ENCODE measurements around the gene MYO5C. TPM values are rescaled to one million over a fixed set of nuclear protein-coding genes. Genes with fewer than 3 reads are reported as not detected.

MYO5C gene
- total RNA-seq, 4 donors from 2014 or later: 17.8 to 25.5 (median 23.6) TPM

DNA sequence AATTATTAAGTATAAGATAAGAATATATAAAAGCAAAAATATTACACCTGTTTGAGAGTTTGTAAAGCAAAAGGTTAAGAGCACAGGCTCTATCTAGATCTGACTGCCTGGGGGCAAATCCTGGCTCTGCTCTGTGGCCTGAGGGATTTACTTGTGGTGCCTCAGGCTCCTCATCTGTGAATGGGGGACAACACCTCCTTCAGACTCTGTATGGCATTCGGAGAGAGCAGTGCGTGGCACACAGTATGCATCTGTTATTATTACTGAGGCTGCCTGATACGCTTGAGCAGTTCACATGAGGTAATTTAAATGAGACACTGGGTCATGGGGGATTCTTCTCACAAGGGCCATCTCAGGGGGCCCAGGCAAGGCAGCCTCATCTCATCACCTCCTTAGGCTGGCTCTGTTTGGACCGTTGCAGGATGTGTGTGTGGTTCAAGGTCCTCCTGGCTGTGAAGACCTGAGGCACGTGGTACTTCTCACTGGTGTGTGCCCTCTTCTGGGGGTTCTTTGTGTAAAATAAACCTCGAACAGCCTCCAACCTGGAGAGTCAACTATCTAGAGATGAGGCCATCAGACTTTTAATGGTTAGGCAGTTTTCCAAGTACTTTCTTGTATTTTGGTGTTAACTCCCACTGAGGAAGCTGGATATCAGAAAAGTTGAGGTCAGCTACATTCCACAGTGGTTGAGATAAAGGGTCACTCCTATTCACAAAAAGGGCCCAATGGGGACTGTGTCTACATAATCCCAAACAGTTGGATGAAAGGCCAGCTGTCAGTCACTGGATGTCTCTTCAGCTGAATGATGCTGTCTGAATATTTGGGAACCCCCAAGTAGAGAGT lies 113.4 kb downstream of the MYO5C start:
- H3K4me3 ChIP-seq: no peak overlapping the region
- 89 to 100% methylated on average over 3 to 4 of the region's 6 CpGs for WGBS, 2 donors
- TF ChIP-seq POLR2A (IDR thresholded peaks at IDR 0.05): no peak
- TF ChIP-seq CTCF (IDR thresholded peaks at IDR 0.05): no peak
- DNase-seq: no peak
- no peaks in the 10 kb centered on the region for H3K36me3 ChIP-seq
- no peak overlapping the region for H3K27ac ChIP-seq
- intact Hi-C loops (cut with DNase I): no loop called here
- peaks cover 0 to 28% (median 5%) of the 10 kb centered on the region in 3 donors for H3K4me1 ChIP-seq
- no peaks in the 10 kb centered on the region for H3K9me3 ChIP-seq
- no peaks in the 10 kb centered on the region for H3K27me3 ChIP-seq

DNA sequence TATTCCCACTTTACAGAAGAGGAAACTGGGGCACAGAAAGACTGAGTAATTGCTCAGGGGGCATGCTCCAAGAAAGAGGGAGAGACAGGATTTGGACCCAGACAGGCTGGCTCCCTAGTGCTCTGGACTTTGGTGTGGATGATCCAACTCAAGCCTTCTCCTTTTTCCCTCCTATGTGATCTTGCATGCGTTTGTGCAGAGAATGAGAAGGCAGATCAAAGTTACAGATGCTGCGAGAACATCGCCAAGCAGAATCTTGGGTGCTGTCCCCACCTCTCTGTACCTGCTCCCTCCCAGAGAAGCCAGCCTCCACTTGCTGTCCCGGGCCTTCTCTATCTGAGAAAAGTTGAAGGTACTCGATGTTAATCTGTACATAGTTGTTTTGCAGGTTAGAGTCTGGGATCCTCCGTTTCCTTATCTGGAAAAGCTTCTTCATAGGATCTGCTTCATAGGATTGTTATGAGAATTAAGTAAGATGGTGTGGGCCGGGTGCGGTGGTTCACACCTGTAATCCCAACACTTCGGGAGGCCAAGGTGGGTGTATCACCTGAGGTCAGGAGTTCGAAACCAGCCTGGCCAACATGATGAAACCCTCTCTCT lies 114.7 kb downstream of the MYO5C start:
- Histone ChIP-seq H3K9me3 (no peaks in the 10 kb centered on the region), H3K36me3 (no peaks in the 10 kb centered on the region), H3K27ac (peak overlapping the region in 1 of 4 donors; percentile 98), H3K4me1 (peaks cover 0 to 28% (median 5%) of the 10 kb centered on the region in 3 donors), H3K4me3 (peak overlapping the region in 1 of 4 donors; percentile 95), H3K27me3 (no peaks in the 10 kb centered on the region)
- no peak for TF ChIP-seq CTCF (IDR thresholded peaks at IDR 0.05)
- TF ChIP-seq POLR2A (IDR thresholded peaks at IDR 0.05): no peak
- intact Hi-C loops (cut with DNase I): no loop called here
- 79% methylated on average over 10 of the region's 10 CpGs for WGBS, 2 donors
- DNase-seq: no peak

GRCh38 chr15:52180196-52180835 lies 115.3 kb downstream of the MYO5C start:
- H3K4me3 ChIP-seq: peak overlapping the region; percentile 62 to 95 (median 77)
- H3K9me3 ChIP-seq: no peaks in the 10 kb centered on the region
- peaks cover 0 to 28% (median 5%) of the 10 kb centered on the region in 3 donors for H3K4me1 ChIP-seq
- DNase-seq: no peak
- no peaks in the 10 kb centered on the region for H3K36me3 ChIP-seq
- peak overlapping the region; percentile 86 to 98 (median 95) for H3K27ac ChIP-seq
- no peak for TF ChIP-seq CTCF (IDR thresholded peaks at IDR 0.05)
- no peak for TF ChIP-seq POLR2A (IDR thresholded peaks at IDR 0.05)
- WGBS, 2 donors: 21 to 27% methylated on average over 7 to 14 of the region's 31 CpGs
- intact Hi-C loops (cut with DNase I): no loop called here
- H3K27me3 ChIP-seq: no peaks in the 10 kb centered on the region

GRCh38 chr15:52179278-52180195 lies 116.1 kb downstream of the MYO5C start:
- TF ChIP-seq CTCF (IDR thresholded peaks at IDR 0.05) (peak in 1 of 6 experiments; percentile 13), POLR2A (IDR thresholded peaks at IDR 0.05) (peak in 2 of 4 donors; percentile 48 to 74)
- Histone ChIP-seq H3K4me3 (peak overlapping the region; percentile 62 to 95 (median 77)), H3K9me3 (no peaks in the 10 kb centered on the region), H3K4me1 (peaks cover 0 to 24% (median 3%) of the 10 kb centered on the region in 3 donors), H3K36me3 (no peaks in the 10 kb centered on the region), H3K27ac (peak overlapping the region; percentile 86 to 98 (median 95)), H3K27me3 (no peaks in the 10 kb centered on the region)
- DNase-seq: peak; percentile 45
- intact Hi-C loops (cut with DNase I): no loop called here
- WGBS, 2 donors: 0% methylated on average over 14 to 23 of the region's 105 CpGs

Data from esophagus squamous epithelium (tissue), 5 donors.